HG03469 (cell line): Measurements from ENCODE around the gene FASN.

Experiments
- ATAC-seq: cut with Tn5 transposase; IDR thresholded peaks from one replicate; pipeline ENCODE4 v1.9.1; 2021; ENCODE audit warnings: mild to moderate bottlenecking, moderate library complexity, moderate number of reproducible peaks; ENCODE audit not compliant: unreplicated experiment

The FASN gene

GRCh38 chr17:82030470-82031302 is 67.3 kb downstream of the FASN start:
- ATAC-seq: no peak

- no peak for ATAC-seq
These were observed 68.0 kb downstream of the FASN start for GRCh38 chr17:82029990-82030469.

GRCh38 chr17:82029391-82029790 is 68.6 kb downstream of the FASN start:
- no peak for ATAC-seq

- ATAC-seq: no peak
These were observed 69.1 kb downstream of the FASN start for GRCh38 chr17:82028966-82029365.
